SU-DHL-6 (cell line): ENCODE measurements around the gene BRD2.

Experiments used
- H2AFZ ChIP-seq: fragments of 200-600 bp; sonication (generic); 2 replicates; pipeline ENCODE4 v1.6.1; 2014; ENCODE audit warnings: low read depth, mild to moderate bottlenecking, moderate library complexity, mixed read lengths, antibody characterized with exemption, low read length; ENCODE audit not compliant: severe bottlenecking
- H3F3A ChIP-seq: fragments of 200-600 bp; shearing (Covaris generic); 2 replicates; pipeline ENCODE4 v1.6.0; 2016; ENCODE audit warnings: antibody characterized with exemption, mild to moderate bottlenecking; ENCODE audit not compliant: insufficient read depth
- H3K27ac ChIP-seq: fragments of 200-600 bp; sonication (generic); 2 replicates; pipeline ENCODE4 v1.5.1; 2016; ENCODE audit warnings: low read depth, mild to moderate bottlenecking, low read length, moderate library complexity, mixed read lengths
- H3K27me3 ChIP-seq: fragments of 200-600 bp; sonication (generic), shearing (Covaris generic); 2 replicates; pipeline ENCODE4 v1.6.0; 2014; ENCODE audit warnings: mild to moderate bottlenecking, low read length
- H3K36me3 ChIP-seq: fragments of 200-600 bp; sonication (generic); 2 replicates; pipeline ENCODE4 v1.6.1; 2014; ENCODE audit warnings: mild to moderate bottlenecking, low read length, mixed read lengths
- H3K4me2 ChIP-seq: fragments of 300-600, 200-600 bp; shearing (Covaris generic), sonication (generic); 2 replicates; pipeline ENCODE4 v1.6.0; 2014; ENCODE audit warnings: low read length, low read depth, mild to moderate bottlenecking; ENCODE audit not compliant: poor library complexity, severe bottlenecking
- H3K4me3 ChIP-seq: fragments of 200-600 bp; sonication (generic); 2 replicates; pipeline ENCODE4 v1.5.1; 2014; ENCODE audit warnings: antibody characterized with exemption, low read length, mild to moderate bottlenecking, mixed read lengths; ENCODE audit not compliant: insufficient read depth, poor library complexity, severe bottlenecking
- H3K79me2 ChIP-seq: fragments of 200-600 bp; sonication (generic); 2 replicates; pipeline ENCODE4 v1.6.1; 2014; ENCODE audit warnings: mild to moderate bottlenecking, low read length, moderate library complexity; ENCODE audit not compliant: insufficient read depth
- H3K9ac ChIP-seq: fragments of 200-600 bp; sonication (generic); 2 replicates; pipeline ENCODE4 v1.7.0; 2014; ENCODE audit warnings: mild to moderate bottlenecking, low read length
- H3K9me2 ChIP-seq: fragments of 200-600 bp; sonication (generic); replicated peaks from 2 replicates; pipeline ENCODE4 v1.6.1; 2014; ENCODE audit warnings: low read length; ENCODE audit not compliant: insufficient read depth
- H3K9me3 ChIP-seq: fragments of 200-600 bp; sonication (generic); 2 replicates; pipeline ENCODE4 v1.6.1; 2014; ENCODE audit warnings: low read length, mixed read lengths; ENCODE audit not compliant: insufficient read depth
- H4K20me1 ChIP-seq: fragments of 200-600 bp; sonication (generic); 2 replicates; pipeline ENCODE4 v1.6.1; 2014; ENCODE audit warnings: low read depth, mild to moderate bottlenecking, antibody characterized with exemption, low read length, moderate library complexity, mixed read lengths
- CTCF ChIP-seq: fragments of 200-600 bp; sonication (generic); IDR thresholded peaks from one replicate; pipeline ENCODE4 v1.5.1; 2017; ENCODE audit warnings: antibody characterized with exemption, mild to moderate bottlenecking, low read length, moderate library complexity; ENCODE audit not compliant: insufficient read depth, poor library complexity, severe bottlenecking
- EZH2phosphoT487 ChIP-seq: fragments of 200-600 bp; sonication (generic), shearing (Covaris generic); conservative IDR thresholded peaks from 2 replicates; pipeline ENCODE4 v1.6.1; 2018; ENCODE audit warnings: mild to moderate bottlenecking, antibody characterized with exemption, low read length, moderate library complexity, mixed read lengths

The BRD2 gene

GRCh38 chr6:32971242-32971580 lies 2.8 kb downstream of the BRD2 start:
- peaks cover 43% of the 10 kb centered on the region for H3K36me3 ChIP-seq
- peak overlapping the region; percentile 94 for H3K4me2 ChIP-seq
- peak overlapping the region; percentile 75 for H3K4me3 ChIP-seq
- H3K9ac ChIP-seq, result peak overlapping the region; percentile 95
- peak overlapping the region; percentile 97 for H3K27ac ChIP-seq
- no peak overlapping the region for H2AFZ ChIP-seq
- peaks cover 77% of the 10 kb centered on the region for H3K79me2 ChIP-seq
- no peaks in the 10 kb centered on the region for H3K9me3 ChIP-seq
- H3K9me2 ChIP-seq, result no peaks in the 10 kb centered on the region
- no peak for TF ChIP-seq CTCF
- no peak for TF ChIP-seq EZH2phosphoT487
- peaks cover 80% of the 10 kb centered on the region for H3F3A ChIP-seq
- no peaks in the 10 kb centered on the region for H3K27me3 ChIP-seq
- peaks cover 31% of the 10 kb centered on the region for H4K20me1 ChIP-seq

GRCh38 chr6:32971581-32972352 lies 3.4 kb downstream of the BRD2 start:
- H3K4me3 ChIP-seq, result peak overlapping the region; percentile 86
- peaks cover 37% of the 10 kb centered on the region for H4K20me1 ChIP-seq
- no peaks in the 10 kb centered on the region for H3K9me2 ChIP-seq
- peak overlapping the region; percentile 97 for H3K27ac ChIP-seq
- peak overlapping the region; percentile 94 for H3K4me2 ChIP-seq
- no peaks in the 10 kb centered on the region for H3K9me3 ChIP-seq
- H3K27me3 ChIP-seq, result no peaks in the 10 kb centered on the region
- H3F3A ChIP-seq, result peaks cover 83% of the 10 kb centered on the region
- peak overlapping the region; percentile 95 for H3K9ac ChIP-seq
- H2AFZ ChIP-seq, result no peak overlapping the region
- TF ChIP-seq EZH2phosphoT487, result no peak
- no peak for TF ChIP-seq CTCF
- H3K79me2 ChIP-seq, result peaks cover 77% of the 10 kb centered on the region
- H3K36me3 ChIP-seq, result peaks cover 48% of the 10 kb centered on the region

GRCh38 chr6:32972353-32973143 lies 4.2 kb downstream of the BRD2 start:
- Histone ChIP-seq H3K9me2 (no peaks in the 10 kb centered on the region), H3K4me2 (peak overlapping the region; percentile 73), H3K4me3 (peak overlapping the region; percentile 86), H3K27ac (peak overlapping the region; percentile 97), H4K20me1 (peaks cover 44% of the 10 kb centered on the region), H3K79me2 (peaks cover 79% of the 10 kb centered on the region), H3K9ac (peak overlapping the region; percentile 80), H2AFZ (no peak overlapping the region), H3K36me3 (peaks cover 56% of the 10 kb centered on the region), H3K27me3 (no peaks in the 10 kb centered on the region), H3K9me3 (no peaks in the 10 kb centered on the region), H3F3A (peaks cover 83% of the 10 kb centered on the region)
- TF ChIP-seq EZH2phosphoT487 (no peak), CTCF (no peak)
